K562 (cell line): ENCODE results near the gene SEC22C. TPM values are rescaled to one million over a fixed set of nuclear protein-coding genes. Genes with fewer than 3 reads are reported as not detected.

Experiments used
- CBX3 ChIP-seq, 2 experiments: IDR thresholded peaks; 1 replicate in 1 of 2; 2 replicates in 1 of 2; pipeline ENCODE4 v1.6.1; 2012; ENCODE audit warnings: inconsistent platforms in 2 of 2, low read length in 2 of 2, borderline replicate concordance in 1 of 2, control low read depth in 1 of 2
- CXXC5 ChIP-seq: fragments of 250-450 bp; sonication (Bioruptor Pico); IDR thresholded peaks from 2 replicates; pipeline ENCODE4 v1.8.0; 2022; ENCODE audit warnings: inconsistent platforms, mild to moderate bottlenecking, moderate library complexity
- FOXP1 ChIP-seq: sonication (generic); formaldehyde crosslinking; IDR thresholded peaks from 2 replicates; pipeline ENCODE4 v1.8.0; 2022; ENCODE audit warnings: mild to moderate bottlenecking, missing genetic modification reagents
- HDAC8 ChIP-seq: fragments of 450-650 bp; IDR thresholded peaks from 2 replicates; pipeline ENCODE4 v1.6.1; 2016; ENCODE audit warnings: mild to moderate bottlenecking, missing genetic modification characterization, moderate library complexity, missing compliant biosample characterization
- HOMEZ ChIP-seq: fragments of 250-450 bp; sonication (Bioruptor Pico); IDR thresholded peaks from 2 replicates; pipeline ENCODE4 v1.4.0; 2020; ENCODE audit warnings: mild to moderate bottlenecking, moderate library complexity
- MTA2 ChIP-seq: fragments of 450-650 bp; IDR thresholded peaks from 2 replicates; pipeline ENCODE4 v1.6.1; 2016; ENCODE audit warnings: low read depth
- NCOR1 ChIP-seq: fragments of 450-650 bp; IDR thresholded peaks from 2 replicates; pipeline ENCODE4 v1.6.1; 2016; ENCODE audit warnings: mild to moderate bottlenecking, moderate library complexity
- SRF ChIP-seq, 2 experiments: fragments of 250-450, 450-650 bp in 1 of 2; sonication (Bioruptor Pico) in 1 of 2; sonication (generic) in 1 of 2; formaldehyde crosslinking; IDR thresholded peaks; 2 replicates each; pipeline versions ENCODE4 v1.5.0 to v1.5.1; 2020 to 2022; ENCODE audit warnings: mild to moderate bottlenecking in 1 of 2, missing genetic modification reagents in 1 of 2
- STAT5B ChIP-seq: fragments of 250-450 bp; sonication (Bioruptor Pico); IDR thresholded peaks from 2 replicates; pipeline ENCODE4 v1.8.0; 2021; ENCODE audit warnings: mild to moderate bottlenecking, inconsistent platforms
- TGIF2 ChIP-seq: sonication (generic); formaldehyde crosslinking; IDR thresholded peaks from 2 replicates; pipeline ENCODE4 v1.8.1; 2022; ENCODE audit warnings: mild to moderate bottlenecking, missing genetic modification reagents, moderate library complexity
- USF2 ChIP-seq: sonication (generic); formaldehyde crosslinking; IDR thresholded peaks from 2 replicates; pipeline ENCODE4 v1.5.0; 2020; ENCODE audit warnings: missing genetic modification reagents
- ZKSCAN1 ChIP-seq: fragments of 150-350 bp; IDR thresholded peaks from 2 replicates; pipeline ENCODE4 v1.6.1; 2016; ENCODE audit warnings: low read depth, low read length
- ZKSCAN3 ChIP-seq: fragments of 250-450 bp; sonication (Bioruptor Pico); IDR thresholded peaks from 2 replicates; pipeline ENCODE4 v1.4.0; 2020
- ZNF280A ChIP-seq: fragments of 450-650 bp; IDR thresholded peaks from 2 replicates; pipeline ENCODE4 v1.6.1; 2018; ENCODE audit warnings: mild to moderate bottlenecking, low read depth; ENCODE audit not compliant: partially characterized antibody
- ZNF511 ChIP-seq: sonication (generic); formaldehyde crosslinking; IDR thresholded peaks from 2 replicates; pipeline ENCODE4 v1.8.0; 2022; ENCODE audit warnings: mild to moderate bottlenecking, missing genetic modification reagents
- ZNF75A ChIP-seq: fragments of 450-650 bp; formaldehyde crosslinking; IDR thresholded peaks from 2 replicates; pipeline ENCODE4 v1.4.0; 2020; ENCODE audit warnings: mild to moderate bottlenecking
- ZNF778 ChIP-seq: fragments of 450-650 bp; formaldehyde crosslinking; IDR thresholded peaks from 2 replicates; pipeline ENCODE4 v1.4.0; 2020; ENCODE audit warnings: mild to moderate bottlenecking, moderate library complexity
- ZZZ3 ChIP-seq: fragments of 450-650 bp; IDR thresholded peaks from 2 replicates; pipeline ENCODE4 v1.6.1; 2016; ENCODE audit warnings: antibody characterized with exemption, mild to moderate bottlenecking, moderate library complexity
- polyA plus RNA-seq, 8 experiments: library from polyadenylated mRNA; depleted of rRNA in 4 of 8; stranded (reverse) in 5 of 8; unstranded in 3 of 8; fragments of >200 nt; fragmentation: Nextera tagmentation in 2 of 8; fragmentation: Illumina TruSeq in 1 of 8; extraction: Ambion mirVana in 2 of 8; extraction: Trizol in 1 of 8; gene quantifications; 2 replicates each; pipeline versions ENCODE4 v1.2.1 to v1.2.3, GENCODE V29; 2011 to 2014; ENCODE audit warnings: inconsistent platforms in 1 of 8, missing spikeins in 1 of 8
- total RNA-seq, 7 experiments: library from RNA; depleted of rRNA in 6 of 7; stranded (reverse); fragments of >200 nt in 6 of 7; fragmentation: Illumina TruSeq in 2 of 7; extraction: Trizol in 2 of 7; gene quantifications; 2 replicates each; pipeline versions ENCODE4 v1.2.1 to v1.2.3, GENCODE V29; 2011 to 2021; ENCODE audit warnings: low replicate concordance in 1 of 7
- TF ChIP-seq, protein P1 (sequence below): sonication (generic); formaldehyde crosslinking; IDR thresholded peaks from 2 replicates; pipeline ENCODE4 v1.8.0; 2022; ENCODE audit warnings: mild to moderate bottlenecking, low read depth, missing genetic modification reagents
- TF ChIP-seq, protein P2 (sequence below): fragments of 250-450 bp; sonication (Bioruptor Pico); IDR thresholded peaks from 2 replicates; pipeline ENCODE4 v1.8.0; 2021; ENCODE audit warnings: mild to moderate bottlenecking, moderate library complexity

The SEC22C gene
- total and polyA plus RNA-seq, 9 of the 15 experiments (the other 6 are each of a cell fraction or from before 2014, with no cell fraction given), result 35.6 to 68.4 (median 50.7) TPM

GRCh38 chr3:42581709-42582473, at the start of gene SEC22C (continued):
- peak; percentile 82; the same call in 1 of the 2 replicates for TF ChIP-seq ZNF511 (CRISPR knock-in tag)
- 0 out of 2 replicates have a peak, but pooled peaks have one; percentile 87 for TF ChIP-seq TGIF2 (CRISPR knock-in tag)
- TF ChIP-seq ZZZ3, result no peak; the same call in 1 of the 2 replicates
- TF ChIP-seq HDAC8 (tag), result no peak
- TF ChIP-seq CXXC5 (CRISPR knock-in tag), result peak; percentile 99
- TF ChIP-seq ZKSCAN3 (CRISPR knock-in tag), result no peak
- no peak for TF ChIP-seq ZNF280A
- peak; percentile 82 for TF ChIP-seq FOXP1 (CRISPR knock-in tag)
- peak in 1 of 2 experiments; percentile 53; a peak in 2 of 4 replicates for TF ChIP-seq SRF (CRISPR knock-in tag; IDR thresholded peaks at IDR 0.05)
- TF ChIP-seq ZNF778 (CRISPR knock-in tag), result no peak
- TF ChIP-seq ZKSCAN1, result 0 out of 2 replicates have a peak, but pooled peaks have one; percentile 39
- TF ChIP-seq HOMEZ (CRISPR knock-in tag), result no peak
- TF ChIP-seq STAT5B (CRISPR knock-in tag), result no peak
- TF ChIP-seq ZNF75A (CRISPR knock-in tag), result no peak
- 0 out of 3 replicates have a peak, but pooled peaks of 1 of the 2 experiments have one; percentile 19 for TF ChIP-seq CBX3 (IDR thresholded peaks at IDR 0.05; ENCODE audit: borderline replicate concordance in 1 of 2, low read length in 2 of 2)
- TF ChIP-seq MTA2, result peak; percentile 36; the same call in 1 of the 2 replicates
- TF ChIP-seq, protein P1, sequence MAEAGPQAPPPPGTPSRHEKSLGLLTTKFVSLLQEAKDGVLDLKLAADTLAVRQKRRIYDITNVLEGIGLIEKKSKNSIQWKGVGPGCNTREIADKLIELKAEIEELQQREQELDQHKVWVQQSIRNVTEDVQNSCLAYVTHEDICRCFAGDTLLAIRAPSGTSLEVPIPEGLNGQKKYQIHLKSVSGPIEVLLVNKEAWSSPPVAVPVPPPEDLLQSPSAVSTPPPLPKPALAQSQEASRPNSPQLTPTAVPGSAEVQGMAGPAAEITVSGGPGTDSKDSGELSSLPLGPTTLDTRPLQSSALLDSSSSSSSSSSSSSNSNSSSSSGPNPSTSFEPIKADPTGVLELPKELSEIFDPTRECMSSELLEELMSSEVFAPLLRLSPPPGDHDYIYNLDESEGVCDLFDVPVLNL (CRISPR knock-in tag), result peak; percentile 71; the same call in 1 of the 2 replicates
- peak; percentile 70 for TF ChIP-seq NCOR1
- TF ChIP-seq USF2 (CRISPR knock-in tag), result peak; percentile 79
- TF ChIP-seq, protein P2, sequence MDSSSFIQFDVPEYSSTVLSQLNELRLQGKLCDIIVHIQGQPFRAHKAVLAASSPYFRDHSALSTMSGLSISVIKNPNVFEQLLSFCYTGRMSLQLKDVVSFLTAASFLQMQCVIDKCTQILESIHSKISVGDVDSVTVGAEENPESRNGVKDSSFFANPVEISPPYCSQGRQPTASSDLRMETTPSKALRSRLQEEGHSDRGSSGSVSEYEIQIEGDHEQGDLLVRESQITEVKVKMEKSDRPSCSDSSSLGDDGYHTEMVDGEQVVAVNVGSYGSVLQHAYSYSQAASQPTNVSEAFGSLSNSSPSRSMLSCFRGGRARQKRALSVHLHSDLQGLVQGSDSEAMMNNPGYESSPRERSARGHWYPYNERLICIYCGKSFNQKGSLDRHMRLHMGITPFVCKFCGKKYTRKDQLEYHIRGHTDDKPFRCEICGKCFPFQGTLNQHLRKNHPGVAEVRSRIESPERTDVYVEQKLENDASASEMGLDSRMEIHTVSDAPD, result no peak
